Right lobe of liver (tissue), 4 donors: ENCODE results near the gene BCL2L1.
A peak's percentile ranks its signal among the peaks of the same experiment; 100 is the strongest.

ENCODE experiments used
- CTCF ChIP-seq, 4 donors: fragments of 200-600 bp in 3 of 4; fragments of 450-650 bp in 1 of 4; IDR thresholded peaks; one replicate each; pipeline versions ENCODE4 v1.5.1 to v1.8.0; 2016 to 2022; ENCODE audit warnings: antibody characterized with exemption in 4 of 4, mild to moderate bottlenecking in 2 of 4
- POLR2A ChIP-seq: fragments of 450-650 bp; IDR thresholded peaks from one replicate; pipeline ENCODE4 v1.6.1; 2017; ENCODE audit warnings: antibody characterized with exemption, mild to moderate bottlenecking
- donor health status: DM: no; HTN: no; CAD: no.
- donor health status: DM: no; HTN: no; CAD: no.
- donor health status: DM: no; HTN: yes; CAD: no.

GRCh38 chr20:31722257-31723068 is at the start of gene BCL2L1:
- TF ChIP-seq POLR2A (peak; percentile 90), CTCF (IDR thresholded peaks at IDR 0.05) (peak; percentile 47 to 84 (median 55))
